Measurements from ENCODE around the gene PNPLA7. TPM values are rescaled to one million over a fixed set of nuclear protein-coding genes. Genes with fewer than 3 reads are reported as not detected.

The PNPLA7 gene
- total and polyA plus RNA-seq, 10 of the 15 experiments (the other 5 are each of a cell fraction or from before 2014, with no cell fraction given): 0.04 to 0.85 (median 0.19) TPM; not detected in 1

DNA sequence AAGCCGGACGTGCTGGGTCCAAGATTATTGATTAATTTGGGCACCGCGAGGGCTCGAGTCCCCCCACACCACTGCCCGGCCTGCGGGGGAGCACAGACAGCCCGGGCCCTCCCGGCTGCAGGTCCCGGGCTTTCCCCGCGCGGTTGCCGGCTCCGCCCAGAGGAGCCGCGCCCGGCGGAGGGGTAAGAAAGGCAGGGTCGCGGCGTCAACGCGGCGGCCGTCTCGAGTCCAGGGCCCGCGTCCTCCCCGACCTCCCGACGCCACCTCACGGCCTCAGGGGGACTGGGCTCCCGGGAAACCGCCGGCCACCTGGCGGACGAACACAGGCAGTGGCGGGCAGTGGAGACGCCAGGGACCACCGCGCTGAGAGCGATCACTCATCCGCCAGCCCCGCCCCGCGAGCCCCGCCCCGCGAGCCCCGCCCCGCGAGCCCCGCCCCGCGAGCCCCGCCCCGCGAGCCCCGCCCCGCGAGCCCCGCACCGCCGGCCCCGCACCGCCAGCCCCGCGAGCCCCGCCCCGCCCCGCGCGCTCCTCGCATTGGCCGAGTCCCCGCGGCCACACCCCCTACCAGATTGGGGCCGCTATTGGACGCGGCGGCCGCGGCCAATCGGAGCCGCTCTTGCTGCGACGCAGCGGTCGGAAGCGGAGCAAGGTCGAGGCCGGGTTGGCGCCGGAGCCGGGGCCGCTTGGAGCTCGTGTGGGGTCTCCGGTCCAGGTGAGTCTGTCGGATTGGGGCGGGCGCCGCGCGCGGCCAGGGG is 1.2 kb upstream of the PNPLA7 start, which contains the start of gene MRPL41:
Gene MRPL41, plus strand, starts transcription at position 616 of the 758 bp plus-strand sequence. CDS start 203 bp downstream, outside the sequence.
- ChIA-PET POLR2A (interaction anchor here (0.6 to 1.7 kb wide), 6 partner anchors 10 to 462 kb away, joined by 3 to 9 read pairs (median 6); partner anchors contain the start of gene ZMYND19), RAD21 (ENCODE audit: unreplicated experiment) (interaction anchor here (1.3 to 1.8 kb wide), 3 partner anchors 17 to 39 kb away, joined by 4 to 5 read pairs (median 4); partner anchors contain the start of gene ZMYND19), SMC1A (ENCODE audit: uncharacterized antibody, unreplicated experiment) (interaction anchor here (0.9 to 1.0 kb wide), 2 partner anchors 24 to 68 kb away, joined by 3 to 4 read pairs; no protein-coding TSS in a partner anchor)
- TF ChIP-seq ZZZ3 (IDR thresholded peaks at IDR 0.05; ENCODE audit: control insufficient read depth, insufficient read length, low read depth): no peak
- TF ChIP-seq ZNF207 (IDR thresholded peaks at IDR 0.05; ENCODE audit: borderline replicate concordance): no peak
- peak; percentile 16; the same call in 1 of the 2 replicates for TF ChIP-seq DPF2 (IDR thresholded peaks at IDR 0.05)
- TF ChIP-seq SREBF2 (IDR thresholded peaks at IDR 0.05; ENCODE audit: low read length): no peak
- no peak for TF ChIP-seq SMAD1 (IDR thresholded peaks at IDR 0.05; ENCODE audit: low read depth, partially characterized antibody)
- TF ChIP-seq NFIC (IDR thresholded peaks at IDR 0.05; ENCODE audit: low read depth, low read length): no peak
- TF ChIP-seq RFX5 (IDR thresholded peaks at IDR 0.05; ENCODE audit: low read depth, low read length): no peak
- TF ChIP-seq PBX3 (IDR thresholded peaks at IDR 0.05; ENCODE audit: insufficient replicate concordance, low read depth, low read length): peak; percentile 57
- TF ChIP-seq MEF2B (IDR thresholded peaks at IDR 0.05; ENCODE audit: partially characterized antibody, poor library complexity, severe bottlenecking): no peak
- TF ChIP-seq NFYB (IDR thresholded peaks at IDR 0.05; ENCODE audit: insufficient read depth, low read depth, low read length): peak; percentile 63; the same call in 1 of the 2 replicates
- peak; percentile 27; the same call in 1 of the 2 replicates for TF ChIP-seq CREB1 (IDR thresholded peaks at IDR 0.05; ENCODE audit: low read depth)
- TF ChIP-seq SREBF1 (IDR thresholded peaks at IDR 0.05; ENCODE audit: low read length): no peak
- no peak; the same call in 1 of the 2 replicates for TF ChIP-seq SIN3A (IDR thresholded peaks at IDR 0.05; ENCODE audit: low read depth, low read length)
- no peak for TF ChIP-seq FOS (IDR thresholded peaks at IDR 0.05; ENCODE audit: borderline replicate concordance, extremely low read depth, insufficient read length)
- 0 out of 2 replicates have a peak, but pooled peaks have one; percentile 17 for TF ChIP-seq TCF12 (IDR thresholded peaks at IDR 0.05; ENCODE audit: low read depth, low read length)
- TF ChIP-seq, protein P1, sequence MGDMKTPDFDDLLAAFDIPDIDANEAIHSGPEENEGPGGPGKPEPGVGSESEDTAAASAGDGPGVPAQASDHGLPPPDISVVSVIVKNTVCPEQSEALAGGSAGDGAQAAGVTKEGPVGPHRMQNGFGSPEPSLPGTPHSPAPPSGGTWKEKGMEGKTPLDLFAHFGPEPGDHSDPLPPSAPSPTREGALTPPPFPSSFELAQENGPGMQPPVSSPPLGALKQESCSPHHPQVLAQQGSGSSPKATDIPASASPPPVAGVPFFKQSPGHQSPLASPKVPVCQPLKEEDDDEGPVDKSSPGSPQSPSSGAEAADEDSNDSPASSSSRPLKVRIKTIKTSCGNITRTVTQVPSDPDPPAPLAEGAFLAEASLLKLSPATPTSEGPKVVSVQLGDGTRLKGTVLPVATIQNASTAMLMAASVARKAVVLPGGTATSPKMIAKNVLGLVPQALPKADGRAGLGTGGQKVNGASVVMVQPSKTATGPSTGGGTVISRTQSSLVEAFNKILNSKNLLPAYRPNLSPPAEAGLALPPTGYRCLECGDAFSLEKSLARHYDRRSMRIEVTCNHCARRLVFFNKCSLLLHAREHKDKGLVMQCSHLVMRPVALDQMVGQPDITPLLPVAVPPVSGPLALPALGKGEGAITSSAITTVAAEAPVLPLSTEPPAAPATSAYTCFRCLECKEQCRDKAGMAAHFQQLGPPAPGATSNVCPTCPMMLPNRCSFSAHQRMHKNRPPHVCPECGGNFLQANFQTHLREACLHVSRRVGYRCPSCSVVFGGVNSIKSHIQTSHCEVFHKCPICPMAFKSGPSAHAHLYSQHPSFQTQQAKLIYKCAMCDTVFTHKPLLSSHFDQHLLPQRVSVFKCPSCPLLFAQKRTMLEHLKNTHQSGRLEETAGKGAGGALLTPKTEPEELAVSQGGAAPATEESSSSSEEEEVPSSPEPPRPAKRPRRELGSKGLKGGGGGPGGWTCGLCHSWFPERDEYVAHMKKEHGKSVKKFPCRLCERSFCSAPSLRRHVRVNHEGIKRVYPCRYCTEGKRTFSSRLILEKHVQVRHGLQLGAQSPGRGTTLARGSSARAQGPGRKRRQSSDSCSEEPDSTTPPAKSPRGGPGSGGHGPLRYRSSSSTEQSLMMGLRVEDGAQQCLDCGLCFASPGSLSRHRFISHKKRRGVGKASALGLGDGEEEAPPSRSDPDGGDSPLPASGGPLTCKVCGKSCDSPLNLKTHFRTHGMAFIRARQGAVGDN (IDR thresholded peaks at IDR 0.05): peak; percentile 47; the same call in 1 of the 2 replicates
- TF ChIP-seq SP1 (IDR thresholded peaks at IDR 0.05; ENCODE audit: low read depth, low read length): peak; percentile 88
- 0 out of 2 replicates have a peak, but pooled peaks have one; percentile 19 for TF ChIP-seq MXI1 (IDR thresholded peaks at IDR 0.05; ENCODE audit: low read depth, low read length)
- TF ChIP-seq IKZF1 (conservative IDR thresholded peaks at IDR 0.05): peak; percentile 57

More for the DNA sequence above, 1.2 kb upstream of the PNPLA7 start, which contains the start of gene MRPL41:
- FAIRE-seq (no peak), DNase-seq (ENCODE audit: low read depth, low spot score) (peak; percentile 45), ATAC-seq (peak; percentile 96)
- Histone ChIP-seq H3K36me3 (ENCODE audit: control insufficient read depth in 2 of 2, insufficient read depth in 2 of 2, low read length in 1 of 2) (peaks cover 7 to 12% of the 10 kb centered on the region in 2 experiments), H3K4me1 (ENCODE audit: control insufficient read depth, insufficient read depth, low read length) (peaks cover 14% of the 10 kb centered on the region), H3K27ac (ENCODE audit: control insufficient read depth, insufficient read depth) (peak within 1 kb of the TSS; percentile 58), H3K4me2 (ENCODE audit: control insufficient read depth, insufficient read depth) (peak within 1 kb of the TSS; percentile 100), H3K9ac (ENCODE audit: control insufficient read depth, insufficient read depth, low read length) (peak within 1 kb of the TSS; percentile 88), H3K4me3 (peak within 1 kb of the TSS; percentile 72), H3K27me3 (replicated peaks in 1 of 2; ENCODE audit: control insufficient read depth in 2 of 2, insufficient read depth in 2 of 2, low read length in 1 of 2) (no peaks in the 10 kb centered on the region), H2AFZ (ENCODE audit: control insufficient read depth, low read depth, low read length) (peak within 1 kb of the TSS; percentile 77), H3K9me3 (replicated peaks; ENCODE audit: control insufficient read depth, insufficient read depth, low read length) (no peaks in the 10 kb centered on the region; the same call in 2 of the 3 replicates), H3K79me2 (ENCODE audit: control insufficient read depth, insufficient read depth, low read length) (peaks cover 11% of the 10 kb centered on the region), H4K20me1 (ENCODE audit: control insufficient read depth, insufficient read depth) (no peaks in the 10 kb centered on the region)
- in situ Hi-C loops (cut with MboI): no loop called here
- CTCF ChIA-PET: interaction anchor here (0.8 to 1.2 kb wide), 4 partner anchors 16 to 122 kb away, joined by 3 to 5 read pairs (median 4); partner anchors contain the start of gene DPH7
- under 1% methylated on average over 61 of the region's 106 CpGs for WGBS (ENCODE audit: insufficient coverage, insufficient replicate concordance, low lambda C conversion rate, missing lambda C conversion rate)
- BruUV-seq (replicated peaks): no TSS peak
- intact Hi-C loops (cut with micrococcal nuclease; ENCODE audit: unreplicated experiment): no loop called here

All from GM12878 (cell line).